HG03196 (cell line): Measurements from ENCODE around the gene LRRC63.
A peak's percentile ranks its signal among the peaks of the same experiment; 100 is the strongest.
"Not testable (repeated sequence)": the region's sequence is repeated elsewhere in the genome, so short reads cannot be mapped to it uniquely, and the experiment has no call there.

Source experiments
- ATAC-seq: cut with Tn5 transposase; IDR thresholded peaks from one replicate; pipeline ENCODE4 v1.9.1; 2021; ENCODE audit not compliant: unreplicated experiment

LRRC63 gene, protein sequence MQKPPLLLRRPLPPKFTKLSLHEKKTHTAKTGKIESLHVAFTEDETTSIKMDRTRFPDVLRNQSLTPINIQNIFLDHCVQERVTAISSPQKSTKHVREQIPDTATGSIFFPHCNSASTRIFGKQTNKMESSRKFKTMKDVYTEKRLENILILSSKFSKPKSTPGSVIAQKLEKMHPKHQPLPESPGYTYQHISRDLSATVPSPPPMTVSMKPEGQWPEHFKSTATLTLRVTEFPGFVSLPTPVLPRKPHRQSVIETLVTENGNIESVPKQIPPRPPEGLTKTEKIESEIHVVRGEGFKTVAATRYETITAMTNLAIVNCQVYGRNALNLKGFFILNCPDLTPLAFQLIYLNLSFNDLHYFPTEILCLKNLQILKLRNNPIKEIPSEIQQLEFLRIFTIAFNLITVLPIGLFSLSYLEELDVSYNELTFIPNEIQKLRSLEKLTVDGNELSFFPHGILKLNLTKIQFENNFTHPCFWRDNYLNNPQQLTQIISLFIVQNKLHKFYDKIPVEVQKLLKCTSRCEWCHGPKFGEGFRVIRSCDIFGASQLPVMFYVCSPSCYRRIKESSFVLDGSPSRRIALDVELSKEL

DNA sequence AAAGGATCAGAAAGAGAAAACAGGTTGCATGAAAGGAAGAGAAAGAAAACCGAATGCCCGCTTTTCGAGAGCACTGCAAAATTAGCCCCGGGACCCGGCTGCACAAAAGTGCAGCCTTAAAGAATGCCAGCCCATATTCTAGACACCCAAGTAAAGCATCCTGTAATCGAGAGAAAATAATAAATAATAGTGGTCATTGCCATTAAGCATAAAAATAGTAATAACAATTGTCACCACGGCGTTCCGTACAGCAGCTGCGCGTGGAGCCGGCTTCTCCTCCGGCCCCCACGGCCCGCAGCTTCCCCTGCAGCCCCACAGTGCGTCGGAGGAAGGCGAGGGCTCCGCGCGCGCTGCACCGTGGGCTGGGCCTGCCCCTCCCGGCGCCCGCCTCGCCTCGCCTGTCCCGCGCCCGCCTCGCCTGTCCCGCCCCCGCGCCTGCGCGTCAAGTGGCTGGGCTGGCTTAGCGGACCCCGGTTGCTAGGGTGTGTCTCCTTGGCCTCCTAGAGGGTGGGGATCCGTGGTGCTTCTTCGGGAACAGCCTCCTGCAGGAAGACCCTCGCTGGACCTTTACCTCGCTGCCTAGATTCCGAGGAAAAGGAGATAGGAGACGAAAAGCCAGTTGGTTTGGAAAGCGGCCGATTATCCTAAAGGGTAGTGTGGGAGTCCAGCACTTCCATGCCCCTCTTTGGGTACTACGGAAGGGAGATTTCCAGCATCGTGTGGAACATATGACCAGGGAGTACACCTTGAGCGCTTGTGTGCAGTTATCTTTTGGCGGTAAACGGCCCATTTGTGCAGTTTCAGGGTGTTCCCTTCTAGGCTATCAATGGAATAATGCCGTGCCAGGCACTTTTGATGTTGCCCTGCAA, at the start of gene LRRC63:
Gene LRRC63, plus strand, starts transcription at position 446 of the 869 bp plus-strand sequence. CDS start 1,107 bp downstream, outside the sequence.
- peak; percentile 93 for ATAC-seq

DNA sequence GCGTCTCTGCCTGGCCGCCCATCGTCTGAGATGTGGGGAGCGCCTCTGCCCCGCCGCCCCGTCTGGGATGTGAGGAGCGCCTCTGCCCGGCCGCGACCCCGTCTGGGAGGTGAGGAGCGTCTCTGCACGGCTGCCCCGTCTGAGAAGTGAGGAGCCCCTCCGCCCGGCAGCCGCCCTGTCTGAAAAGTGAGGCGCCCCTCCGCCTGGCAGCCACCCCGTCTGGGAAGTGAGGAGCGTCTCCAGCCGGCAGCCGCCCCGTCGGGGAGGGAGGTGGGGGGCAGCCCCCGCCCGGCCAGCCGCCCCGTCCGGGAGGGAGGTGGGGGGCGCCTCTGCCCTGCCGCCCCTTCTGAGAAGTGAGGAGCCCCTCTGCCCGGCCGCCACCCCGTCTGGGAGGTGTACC, 49.0 kb upstream of the LRRC63 start:
- ATAC-seq: not testable (repeated sequence)

DNA sequence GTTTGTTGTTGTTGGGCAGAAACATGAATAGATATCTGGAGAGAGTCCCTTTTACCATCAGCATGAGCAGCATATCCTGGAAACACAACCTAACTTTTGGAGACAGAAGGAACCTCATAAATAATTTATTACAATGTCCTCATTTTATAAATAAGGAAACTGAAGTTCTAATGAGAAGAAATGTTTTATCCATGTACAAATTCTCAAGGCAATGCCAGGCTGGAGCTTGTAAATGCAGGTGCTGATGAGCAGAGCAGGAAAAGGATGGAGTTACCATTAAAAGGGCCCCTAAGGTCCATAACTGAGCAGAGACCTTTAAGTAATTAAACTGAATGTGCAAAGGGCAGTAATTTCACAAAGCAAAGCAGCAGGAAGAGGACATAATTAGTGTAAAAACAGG, 47.1 kb upstream of the LRRC63 start:
- no peak for ATAC-seq

DNA sequence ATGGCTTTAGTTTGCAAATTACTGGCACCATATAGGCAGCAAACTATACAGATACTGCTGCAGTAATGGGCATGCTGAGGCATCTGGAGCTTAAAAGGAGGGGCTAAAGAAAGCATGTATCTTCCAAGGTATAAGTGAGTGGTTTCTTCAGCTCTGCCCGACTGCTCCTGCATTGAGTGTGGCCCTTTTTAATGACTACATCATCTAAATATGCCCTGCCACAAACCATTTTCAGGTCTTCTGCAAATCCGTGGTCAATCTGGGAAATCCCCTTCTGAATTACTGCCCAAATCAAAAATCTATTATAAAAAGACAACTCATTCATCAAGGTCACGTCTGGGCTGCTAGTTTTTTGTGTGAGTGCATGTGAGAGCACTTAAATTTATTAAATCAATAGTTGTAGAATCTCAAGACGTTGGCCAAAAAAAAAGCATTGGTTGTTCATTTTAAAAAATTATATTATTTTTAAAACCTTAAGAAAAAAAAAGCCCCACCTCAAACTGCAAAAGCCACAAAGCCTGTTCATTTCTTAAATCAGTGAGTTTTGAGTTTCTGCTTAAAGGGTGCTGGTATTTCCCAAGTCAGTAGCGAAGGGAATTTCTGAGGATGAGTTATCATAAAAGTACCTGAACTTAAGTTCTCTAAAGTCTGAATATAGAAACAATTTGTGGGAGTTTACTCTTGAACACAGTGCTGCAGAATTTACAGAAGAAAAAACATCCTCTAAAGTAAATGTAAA, 46.1 kb upstream of the LRRC63 start:
- peak; percentile 45 for ATAC-seq

DNA sequence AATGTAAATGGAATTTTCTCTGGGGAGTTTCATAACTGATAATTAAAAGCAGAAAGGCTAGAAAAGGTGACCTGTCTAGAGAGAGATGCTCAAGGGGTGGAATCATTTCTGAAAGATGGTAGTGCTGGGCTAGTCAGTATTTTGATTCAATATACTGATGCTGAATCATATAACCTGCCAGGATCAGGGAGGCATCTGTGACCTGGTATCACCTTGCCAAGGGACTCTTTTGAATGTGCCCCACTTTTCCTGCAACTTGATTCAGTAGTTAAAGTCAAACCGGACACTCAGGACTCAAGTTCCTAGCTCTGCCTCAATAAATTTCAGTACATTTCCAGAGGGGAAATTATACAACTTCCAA, 45.5 kb upstream of the LRRC63 start:
- ATAC-seq: no peak

DNA sequence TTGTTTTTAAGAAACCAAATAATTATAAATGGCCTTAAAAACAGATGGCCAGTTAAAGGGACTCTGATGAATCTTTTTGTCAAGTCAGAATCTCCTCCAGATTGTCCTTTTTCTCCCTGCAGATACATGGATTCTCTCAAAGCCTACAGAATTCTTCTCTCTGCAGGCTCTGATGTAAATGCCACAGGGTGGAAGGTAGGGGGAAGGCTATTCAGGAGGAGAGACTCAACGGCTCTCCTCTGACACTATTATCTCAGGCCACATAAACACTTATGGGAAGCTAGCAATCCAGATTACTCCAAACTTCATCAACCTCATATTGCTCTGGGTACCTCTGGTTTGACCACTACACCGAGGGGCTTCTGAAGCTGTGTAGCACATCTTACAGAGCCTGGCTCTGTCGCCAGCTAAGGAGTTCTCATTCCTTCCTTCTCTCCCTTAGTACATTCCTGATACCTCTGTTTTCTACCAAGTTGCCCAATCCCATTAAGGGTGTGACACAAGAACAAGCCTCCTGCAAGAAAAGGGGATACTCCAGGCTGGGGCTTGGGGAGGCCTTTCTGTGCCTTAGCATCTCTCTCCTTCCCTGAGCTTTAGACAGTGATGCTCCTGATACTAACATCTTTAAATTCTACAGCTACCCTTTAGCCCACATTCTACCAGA, 44.6 kb upstream of the LRRC63 start:
- ATAC-seq: no peak

DNA sequence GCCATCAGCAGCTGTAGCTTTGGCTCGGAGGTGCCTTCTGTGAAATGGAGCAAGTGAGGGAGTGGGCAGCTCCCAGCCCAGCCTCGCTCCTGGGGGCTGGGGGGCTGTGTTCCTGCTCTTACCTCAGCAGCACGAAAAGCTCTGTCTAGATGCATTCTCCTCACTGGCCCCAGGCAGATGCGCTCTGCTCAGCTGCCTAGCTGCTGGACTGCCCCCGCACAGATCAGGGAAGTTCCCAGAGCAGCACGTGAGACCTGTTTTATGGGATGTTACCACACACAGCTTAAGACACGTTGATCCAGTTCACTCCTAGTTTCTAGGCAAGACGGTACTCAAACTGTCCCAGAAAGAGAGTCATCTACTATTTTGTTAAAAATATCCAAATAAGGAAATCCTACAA, 43.4 kb upstream of the LRRC63 start:
- no peak for ATAC-seq

DNA sequence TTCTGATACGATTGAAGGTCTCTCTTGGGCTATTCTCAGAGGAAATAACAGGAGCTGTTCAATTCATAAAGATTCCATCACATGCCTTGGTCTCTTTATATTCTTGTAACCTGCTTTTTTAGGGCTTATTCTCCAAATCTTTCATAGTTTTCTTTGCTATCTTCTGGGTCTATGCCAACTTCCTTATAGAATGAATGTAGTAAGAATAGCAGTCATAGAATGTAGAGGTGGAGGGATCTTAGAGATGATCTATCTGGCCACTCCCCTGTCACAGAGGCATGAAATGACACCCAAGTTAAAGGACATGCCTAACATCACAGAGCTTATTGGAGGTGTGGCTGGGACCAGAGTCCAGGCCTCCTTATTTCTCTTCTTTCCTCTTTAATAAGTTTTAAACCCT, 42.9 kb upstream of the LRRC63 start:
- ATAC-seq: no peak

DNA sequence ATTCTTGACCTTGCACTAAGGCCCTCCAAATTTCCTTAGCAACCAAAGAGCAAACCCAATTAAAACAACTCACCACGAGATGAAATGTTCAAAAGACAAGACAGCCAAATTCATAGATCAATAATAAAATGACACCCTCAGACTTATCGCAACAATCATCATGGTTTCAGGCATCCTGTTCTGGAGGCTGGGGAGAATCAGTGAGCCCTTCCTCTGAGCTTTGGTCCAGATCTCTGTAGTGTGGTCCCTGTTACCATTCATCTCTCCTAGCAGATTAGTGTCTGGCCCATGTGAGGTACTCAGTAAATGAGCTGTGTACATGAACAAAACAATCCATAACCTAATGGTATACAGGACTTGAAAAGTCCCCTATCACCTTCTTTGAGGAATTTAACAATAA, 42.0 kb upstream of the LRRC63 start:
- no peak for ATAC-seq

DNA sequence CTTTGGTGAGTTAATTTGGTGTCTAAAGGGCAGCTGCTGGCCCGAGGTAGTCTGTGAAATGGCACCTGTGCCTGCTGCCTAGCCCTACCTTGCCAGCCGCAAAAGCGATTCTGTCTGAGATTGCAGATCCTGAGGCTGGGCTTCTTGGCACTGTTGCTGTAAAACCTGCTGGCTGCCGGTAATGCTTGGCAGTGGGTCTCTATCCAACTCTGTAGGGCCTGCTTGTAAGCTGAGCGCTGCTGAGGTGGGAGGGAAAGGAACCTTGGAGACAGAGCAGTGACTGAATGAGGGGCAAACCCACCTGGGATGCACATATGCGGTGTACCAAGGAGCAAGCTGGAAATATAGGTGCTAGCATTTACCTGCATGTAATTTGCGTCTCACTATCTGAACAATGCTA, 41.5 kb upstream of the LRRC63 start:
- ATAC-seq: no peak

DNA sequence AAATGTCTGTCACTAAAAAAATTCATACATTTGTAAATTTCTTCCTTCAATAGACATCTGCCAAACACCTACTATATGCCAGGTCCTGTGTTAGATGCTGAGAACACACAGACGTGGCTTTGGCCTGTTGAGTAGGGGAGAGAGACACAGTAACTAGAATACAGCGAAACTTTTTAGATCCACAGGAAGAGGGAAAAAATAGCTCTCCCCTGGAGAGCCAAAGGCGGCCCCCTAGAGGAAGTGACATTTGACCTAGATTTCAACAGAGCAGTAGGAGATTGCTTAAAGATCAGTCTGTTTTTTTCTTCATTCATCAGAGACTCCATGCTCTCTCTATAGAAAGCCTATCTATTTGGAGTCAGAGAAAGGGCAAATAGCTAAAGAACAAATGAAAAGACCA, 41.0 kb upstream of the LRRC63 start:
- no peak for ATAC-seq

DNA sequence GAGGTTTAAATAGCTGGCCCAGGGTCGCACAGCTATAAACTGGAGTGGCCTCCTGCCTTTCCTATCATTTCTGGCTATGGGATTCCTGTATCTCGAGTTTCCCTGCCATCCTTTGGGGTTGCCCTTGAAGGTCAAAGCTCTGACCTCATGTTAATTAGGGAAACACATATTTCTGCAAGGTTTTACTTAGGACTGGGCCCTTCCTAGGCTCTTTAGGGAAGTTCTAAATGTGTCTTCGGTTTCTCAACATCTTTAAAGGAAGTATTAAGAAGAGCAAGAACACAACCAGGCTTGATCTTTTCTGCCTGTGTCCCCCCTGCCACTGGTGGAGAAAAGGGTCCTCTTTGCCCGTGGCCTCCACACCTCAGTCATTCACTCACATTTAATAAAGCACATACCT, 40.5 kb upstream of the LRRC63 start:
- ATAC-seq: no peak

DNA sequence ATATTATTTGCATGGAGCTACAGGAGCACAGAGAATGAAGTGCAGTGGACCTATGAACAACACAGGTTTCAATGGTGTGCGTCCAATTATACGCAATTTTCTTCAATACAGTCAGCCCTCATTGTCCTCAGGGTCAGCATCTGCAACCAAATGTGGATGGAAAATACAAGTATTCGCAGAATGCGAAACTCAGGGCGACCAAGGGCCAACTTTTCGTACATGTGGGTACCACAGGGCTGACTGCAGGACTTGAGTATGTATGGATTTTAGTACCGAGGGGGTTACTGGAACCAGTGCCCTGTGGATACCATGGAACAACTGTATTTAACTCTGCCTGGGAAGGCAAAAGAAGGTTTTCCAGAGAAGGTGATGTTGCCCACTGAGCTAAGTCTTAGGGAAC, 40.0 kb upstream of the LRRC63 start:
- no peak for ATAC-seq

DNA sequence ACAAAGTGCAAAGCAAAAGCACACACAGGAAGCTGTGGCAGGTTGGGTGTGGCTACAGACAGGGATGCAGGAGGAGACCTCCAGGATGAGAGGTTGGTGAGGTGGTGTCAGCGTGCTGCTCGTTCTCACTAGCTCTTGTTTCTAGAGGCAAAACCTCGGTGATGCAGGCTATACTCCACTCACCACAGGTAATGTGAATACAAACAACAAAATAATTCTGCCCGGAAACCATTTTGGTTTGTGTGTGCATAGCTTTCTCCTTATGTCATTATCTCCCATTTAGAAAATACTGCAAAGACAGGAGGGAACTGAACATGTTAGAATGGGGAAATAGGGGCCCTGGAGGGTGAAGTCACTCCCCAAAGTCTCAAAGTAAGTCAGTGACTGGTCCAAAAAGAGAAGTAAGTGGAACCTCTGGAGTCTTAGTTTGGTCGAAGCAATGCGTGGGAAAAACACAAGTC, 39.2 kb upstream of the LRRC63 start:
- no peak for ATAC-seq

DNA sequence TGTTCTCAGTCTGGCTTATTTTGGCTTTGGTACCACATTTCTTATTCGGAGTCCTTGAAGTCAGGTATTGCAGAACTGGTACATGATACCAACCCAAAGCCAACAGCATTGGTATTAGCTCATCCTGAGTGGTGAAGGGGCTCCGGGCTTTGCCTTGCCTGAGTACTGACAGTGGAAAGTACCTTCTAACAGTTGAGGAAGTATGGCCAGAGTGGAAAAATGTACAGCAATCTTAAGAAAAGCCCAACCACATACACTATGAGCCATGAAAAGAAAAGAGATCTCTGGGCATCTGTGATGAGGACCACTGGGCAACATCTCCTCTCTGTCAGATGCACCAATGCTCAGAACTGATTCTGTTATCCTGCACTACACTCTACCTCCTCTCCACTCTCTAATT, 38.1 kb upstream of the LRRC63 start:
- ATAC-seq: peak; percentile 26

DNA sequence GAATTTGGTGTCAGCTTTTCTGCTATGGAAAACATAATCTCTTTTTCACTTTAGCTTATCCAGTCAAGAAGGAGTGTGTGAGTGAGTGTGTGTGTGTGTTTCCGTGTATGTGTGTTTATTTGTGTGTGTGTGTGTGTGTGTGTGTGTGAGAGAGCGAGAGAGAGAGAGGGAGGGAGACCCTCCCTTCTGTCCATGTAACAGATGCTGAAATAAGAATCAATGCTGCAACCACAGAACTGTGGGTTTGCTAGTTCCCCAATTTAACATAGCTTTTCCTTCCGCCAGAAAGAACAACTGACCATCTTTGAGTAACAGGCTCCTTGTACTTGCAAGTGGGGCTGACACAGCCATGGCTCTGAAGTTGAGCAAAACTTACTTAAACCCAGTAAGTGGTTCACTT, 35.0 kb upstream of the LRRC63 start:
- peak; percentile 24 for ATAC-seq

DNA sequence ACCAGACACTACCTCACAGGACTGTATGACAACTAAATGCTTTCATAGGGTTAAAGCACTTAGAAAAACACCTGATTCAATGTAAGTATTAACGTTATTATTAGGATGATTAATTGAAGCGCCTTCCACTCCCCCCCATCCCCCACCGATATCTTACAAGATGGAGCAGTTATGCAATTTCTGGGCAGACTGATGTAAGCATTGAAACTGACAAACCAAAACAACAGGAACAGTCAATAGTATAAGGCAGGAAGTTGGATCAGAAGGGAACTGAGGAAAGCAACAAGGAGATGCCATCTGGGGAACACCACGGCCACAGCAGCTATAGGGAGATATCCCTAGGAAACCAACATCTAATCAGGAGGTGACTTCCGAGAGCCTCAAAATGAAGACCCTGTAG, 33.6 kb upstream of the LRRC63 start:
- ATAC-seq: no peak

DNA sequence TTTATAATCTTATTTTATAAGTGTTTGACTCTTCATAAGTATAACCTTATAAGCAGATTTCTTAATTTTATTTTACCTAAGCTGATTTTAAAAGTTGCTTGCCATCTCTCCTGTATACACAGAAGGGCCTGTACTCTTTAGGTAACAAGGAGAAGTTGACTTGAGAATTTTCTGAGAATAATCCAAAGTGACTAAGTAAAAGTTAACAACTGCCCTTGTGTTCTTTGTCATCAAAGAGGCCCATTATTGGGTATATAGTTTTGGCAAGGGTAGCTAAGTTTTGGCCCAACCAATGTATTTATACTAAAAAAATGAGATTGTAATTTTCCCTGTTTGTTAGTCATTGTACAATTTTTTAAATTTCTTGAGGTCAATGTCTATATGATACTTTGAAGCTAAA, 32.9 kb upstream of the LRRC63 start:
- ATAC-seq: no peak

DNA sequence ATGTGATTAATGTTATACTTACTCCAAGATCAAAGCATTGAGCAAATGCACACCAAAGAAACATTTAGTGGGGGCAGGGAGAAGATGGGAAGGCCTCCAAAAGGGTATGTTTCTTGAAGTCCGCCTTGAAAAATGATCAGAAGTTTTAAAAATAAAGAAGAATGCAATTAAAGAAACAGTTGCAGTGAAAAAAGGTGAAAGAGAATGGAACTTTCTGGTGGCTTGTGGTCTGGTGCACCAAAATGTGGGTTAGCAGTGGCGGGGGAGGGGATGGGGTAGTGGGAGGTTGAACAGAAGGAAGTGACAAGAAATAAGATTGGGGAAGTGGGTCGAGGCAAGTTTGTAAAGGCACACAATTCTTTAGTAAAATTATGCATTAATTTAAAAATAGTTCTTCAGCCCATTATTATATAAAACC, 32.2 kb upstream of the LRRC63 start:
- ATAC-seq: no peak

DNA sequence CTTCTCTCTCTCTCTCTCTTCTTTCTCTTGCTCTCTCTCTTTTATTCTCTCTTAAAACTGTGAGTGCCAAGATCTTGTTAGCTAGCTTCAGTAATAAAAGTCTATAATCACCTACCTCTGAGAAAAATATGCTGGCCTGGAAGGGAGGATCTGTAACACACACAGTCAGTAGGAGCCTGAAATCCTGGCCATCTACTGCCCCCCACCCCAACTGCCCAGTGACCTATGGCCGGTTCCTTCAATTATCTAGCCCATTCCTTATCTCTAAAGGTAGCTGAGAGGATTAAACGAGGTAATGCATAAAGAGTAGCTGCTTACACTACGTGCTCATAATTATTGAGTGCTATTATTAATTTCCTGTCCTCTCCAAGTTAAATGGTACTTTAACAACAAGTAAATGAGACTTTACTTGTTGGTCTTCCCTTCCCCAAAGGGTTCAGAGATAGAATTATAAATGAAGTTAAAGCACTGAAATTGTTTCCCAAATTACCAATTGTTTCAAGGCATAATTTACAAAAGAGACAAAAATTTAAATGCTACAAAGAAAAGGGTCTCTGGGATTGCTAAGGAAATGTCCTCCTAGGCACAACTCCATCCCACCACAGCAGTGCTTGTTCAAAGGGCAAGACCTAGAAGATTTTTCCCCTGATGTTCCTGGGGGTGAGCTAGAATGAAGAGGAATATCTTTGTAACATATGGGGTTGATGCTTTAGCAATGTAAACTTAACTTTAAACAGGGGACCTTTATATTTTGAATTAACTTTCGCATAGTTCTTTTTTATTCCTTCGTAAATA, 31.6 kb upstream of the LRRC63 start:
- ATAC-seq: no peak
